GM21737 (cell line): Measurements from ENCODE around the gene NUDT2.
"Not testable (repeated sequence)": the region's sequence is repeated elsewhere in the genome, so short reads cannot be mapped to it uniquely, and the experiment has no call there.

Experiments
- ATAC-seq: cut with Tn5 transposase; IDR thresholded peaks from one replicate; pipeline ENCODE4 v1.9.1; 2021; ENCODE audit warnings: mild to moderate bottlenecking, moderate library complexity; ENCODE audit not compliant: unreplicated experiment

NUDT2 gene

DNA sequence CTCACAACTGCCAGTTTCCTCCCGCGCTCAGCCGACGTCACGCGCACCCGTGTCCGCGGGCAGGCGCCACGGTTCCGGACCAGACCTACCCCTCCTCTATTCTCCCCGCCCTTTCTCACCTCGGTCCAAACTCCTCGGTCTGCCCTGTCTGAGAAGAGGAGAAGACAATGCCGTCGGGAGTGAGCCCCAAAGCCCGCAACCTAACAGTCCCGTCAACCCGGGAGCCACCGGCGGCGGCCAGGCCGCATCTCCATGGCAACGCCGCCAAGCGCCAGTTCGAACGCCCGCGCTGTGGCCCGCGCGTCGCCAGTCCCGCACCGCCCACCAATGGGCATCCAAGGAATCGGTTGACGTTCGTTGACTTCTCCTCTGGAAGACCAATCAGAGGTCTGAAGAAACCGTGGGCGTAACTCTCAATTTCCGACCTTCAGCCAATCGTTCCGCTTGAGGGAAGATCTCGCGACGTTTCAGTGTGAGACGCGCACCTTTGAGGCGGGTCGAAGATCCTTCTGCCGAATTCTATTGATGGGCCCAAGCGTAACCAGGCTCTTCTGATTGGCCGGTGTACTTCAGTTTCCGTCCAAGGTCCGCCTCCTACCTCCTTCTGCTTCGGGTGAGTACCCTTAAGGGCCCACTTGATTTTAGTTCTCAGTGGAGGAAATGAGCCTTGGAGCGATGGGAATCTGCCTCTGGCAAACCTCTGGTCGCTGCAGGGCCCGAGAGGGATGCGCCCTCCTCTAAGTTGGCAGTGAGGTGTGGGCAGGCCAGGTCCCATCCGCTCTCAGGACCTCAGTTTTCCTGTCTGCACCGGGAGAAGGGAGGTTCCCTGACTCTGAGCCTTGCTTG is at the start of gene NUDT2, which contains the start of gene KIF24:
Gene NUDT2 (plus strand): TSS at position 583 of the 846 bp plus-strand sequence. CDS start 9,471 bp downstream, outside the sequence.
Gene KIF24 (minus strand): TSS at position 282 of the 846 bp plus-strand sequence. CDS start 17,922 bp downstream, outside the sequence.
- peak; percentile 92 for ATAC-seq

DNA sequence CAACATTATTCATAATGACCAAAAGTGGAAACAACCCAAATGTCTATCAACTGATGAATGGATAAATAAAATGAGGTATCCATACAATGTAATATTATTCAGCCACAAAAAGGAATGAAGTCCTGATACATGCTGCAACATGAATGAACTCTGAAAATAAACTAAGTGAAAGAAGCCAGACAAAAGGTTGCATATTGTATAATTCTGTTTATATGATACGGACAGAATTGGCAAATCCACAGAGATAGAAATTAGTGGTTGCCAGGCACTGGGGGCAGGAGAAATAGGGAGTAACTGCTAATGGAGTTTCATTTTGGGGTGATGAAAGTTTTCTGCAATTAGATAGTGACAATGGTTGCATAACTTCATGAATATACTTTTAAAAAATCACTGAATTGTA is 47.3 kb upstream of the NUDT2 start:
- ATAC-seq = no peak

DNA sequence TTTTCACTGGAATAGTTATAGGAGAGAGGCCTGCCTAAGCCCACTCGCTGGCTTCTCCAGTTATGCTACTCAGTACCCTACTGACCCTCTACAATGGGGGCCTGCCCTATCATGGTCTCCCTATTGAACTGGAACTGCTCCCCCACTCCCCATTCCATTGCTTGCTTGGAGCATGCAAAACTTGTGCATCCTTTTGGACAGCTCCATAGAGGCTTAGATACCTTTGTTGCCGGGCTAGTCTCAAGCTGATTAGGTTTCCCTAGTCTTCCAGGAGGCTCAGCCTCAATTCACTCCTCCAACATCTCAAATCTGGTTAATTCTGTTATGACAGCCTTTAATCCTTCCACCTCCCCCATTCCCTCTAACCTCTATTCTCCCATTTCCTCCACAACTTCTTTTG is 40.2 kb upstream of the NUDT2 start:
- ATAC-seq = no peak

DNA sequence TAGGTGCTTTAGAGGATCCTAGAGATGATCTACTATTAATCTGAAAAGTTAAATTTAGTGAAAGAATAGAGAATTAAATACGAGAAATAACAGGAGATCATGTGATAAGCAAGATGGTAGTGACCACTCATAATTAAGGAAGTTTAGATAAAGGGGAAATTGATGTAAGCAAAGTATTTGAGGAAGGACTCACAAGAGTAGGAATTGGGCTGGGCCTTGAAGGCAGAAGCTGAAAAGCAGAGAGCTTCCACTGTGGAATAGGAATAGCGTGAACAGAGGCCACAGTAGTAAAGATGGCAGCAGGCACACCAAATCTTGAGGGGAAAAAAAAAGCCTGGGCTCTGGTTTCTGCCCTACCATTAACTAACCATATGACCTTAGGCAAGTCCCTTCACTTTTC is 38.3 kb upstream of the NUDT2 start:
- ATAC-seq = no peak

DNA sequence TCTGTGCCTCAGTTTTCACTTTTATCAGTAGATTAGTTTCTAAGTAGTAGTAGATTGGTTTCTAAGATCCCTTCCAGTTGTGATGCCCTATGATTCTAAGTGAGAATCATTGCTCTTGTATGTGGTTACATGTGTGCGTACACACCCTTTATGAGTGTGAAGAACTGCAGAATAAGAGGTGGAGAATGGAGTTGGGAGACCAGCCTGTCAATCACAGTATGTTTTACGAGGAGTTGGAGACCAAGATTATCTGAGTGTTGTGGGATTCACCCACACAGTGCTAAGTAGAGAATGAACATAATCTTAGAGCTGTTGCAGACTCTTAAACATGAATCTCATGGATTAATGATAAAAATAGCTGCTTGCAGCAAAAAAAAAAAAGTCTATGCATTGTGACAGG is 37.9 kb upstream of the NUDT2 start:
- ATAC-seq = no peak

DNA sequence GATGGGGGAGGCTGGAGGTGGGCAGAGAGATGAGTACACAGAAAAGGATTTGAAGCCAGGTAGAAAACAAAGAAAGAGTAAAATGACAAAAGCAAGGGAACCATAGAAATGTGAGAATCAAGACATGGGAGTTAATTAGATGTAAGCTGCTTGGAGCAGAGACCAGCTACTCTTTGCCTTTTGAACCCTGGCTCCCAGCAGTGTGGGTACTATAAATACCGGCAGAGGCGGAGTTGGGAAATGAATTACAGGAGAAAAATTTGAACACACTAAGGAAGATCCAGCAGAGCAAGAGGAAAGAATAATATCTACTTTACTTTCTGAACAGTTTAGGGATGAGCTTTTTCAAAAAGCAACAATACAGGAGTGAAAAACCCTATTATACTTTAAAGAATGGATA is 36.8 kb upstream of the NUDT2 start:
- no peak for ATAC-seq

DNA sequence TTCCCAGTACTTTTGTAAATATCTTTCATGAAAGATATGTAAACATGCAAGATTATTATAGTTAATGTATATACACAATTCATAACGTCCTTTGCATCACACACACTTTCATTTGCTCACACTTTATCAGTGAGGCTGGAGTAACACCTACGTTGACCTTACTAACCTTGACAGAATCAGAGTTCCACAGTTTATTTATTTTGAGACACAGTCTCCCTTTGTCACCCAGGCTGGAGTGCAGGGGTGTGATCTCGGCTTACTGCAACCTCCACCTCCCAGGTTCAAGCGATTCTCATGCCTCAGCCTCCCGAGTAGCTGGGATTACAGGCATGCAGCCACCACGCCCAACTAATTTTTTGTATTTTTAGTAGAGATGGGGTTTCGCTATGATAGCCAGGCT is 28.3 kb upstream of the NUDT2 start:
- not testable (repeated sequence) for ATAC-seq

DNA sequence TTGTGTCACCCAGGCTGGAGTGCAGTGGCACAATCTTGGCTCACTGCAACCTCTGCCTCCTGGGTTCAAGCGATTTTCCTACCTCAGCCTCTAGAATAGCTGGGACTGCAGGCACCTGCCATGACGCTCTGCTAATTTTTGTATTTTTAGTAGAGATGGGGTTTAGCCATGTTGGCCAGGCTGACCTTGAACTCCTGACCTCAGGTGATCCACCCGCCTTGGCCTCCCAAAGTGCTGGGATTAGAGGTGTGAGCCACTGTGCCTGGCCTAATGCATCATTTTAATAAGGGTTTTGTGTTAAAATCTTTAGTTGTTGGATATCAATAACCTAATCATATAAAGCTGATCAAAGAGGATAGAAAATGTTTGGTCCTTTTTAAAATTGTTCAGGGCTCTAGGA is 21.1 kb upstream of the NUDT2 start:
- ATAC-seq = not testable (repeated sequence)

DNA sequence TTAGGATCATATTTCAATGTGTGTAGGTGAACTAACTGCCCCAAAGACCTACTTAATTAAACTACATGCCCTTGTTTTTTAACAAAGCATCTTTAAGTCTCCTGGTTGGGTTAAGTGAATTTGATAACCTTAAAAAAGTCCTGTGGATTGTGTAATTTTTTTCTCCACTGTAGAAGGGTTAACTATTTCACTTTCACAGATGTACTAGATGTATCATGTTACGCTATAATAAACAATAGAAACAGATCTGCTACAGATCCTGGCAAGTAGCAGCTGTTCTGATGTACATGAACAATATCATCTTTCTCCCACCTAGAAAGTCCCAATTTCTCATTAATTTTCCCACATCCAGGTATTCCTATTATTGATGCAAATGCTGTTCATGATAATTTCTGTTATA is 19.2 kb upstream of the NUDT2 start:
- no peak for ATAC-seq

DNA sequence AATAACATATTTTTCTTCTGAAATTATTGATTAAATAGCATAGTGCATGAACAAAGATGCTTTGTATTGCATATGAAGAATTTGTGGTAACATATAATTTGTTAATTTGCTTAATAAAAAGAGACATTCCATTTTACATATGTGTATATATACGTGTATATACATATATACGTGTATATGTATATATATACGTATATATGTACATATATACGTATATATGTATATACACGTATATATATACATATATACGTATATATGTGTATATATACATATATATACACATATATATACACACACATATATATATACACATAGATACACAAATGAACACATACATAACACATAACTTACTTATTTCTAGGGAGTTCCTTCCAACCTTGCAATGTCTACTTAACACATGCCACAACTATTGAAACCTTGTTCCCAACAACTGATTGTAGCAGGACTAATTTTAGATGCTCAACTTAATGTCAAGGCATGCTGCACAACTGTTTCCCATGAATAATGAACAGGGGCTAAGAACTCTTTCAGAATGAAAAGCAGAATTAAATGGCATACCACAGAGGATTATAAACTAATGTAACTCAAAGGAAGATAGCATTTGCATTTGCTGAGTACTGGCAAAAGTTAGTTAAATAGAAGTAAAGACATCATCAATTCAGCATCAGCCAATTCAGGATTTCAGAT is 17.7 kb upstream of the NUDT2 start:
- no peak for ATAC-seq

DNA sequence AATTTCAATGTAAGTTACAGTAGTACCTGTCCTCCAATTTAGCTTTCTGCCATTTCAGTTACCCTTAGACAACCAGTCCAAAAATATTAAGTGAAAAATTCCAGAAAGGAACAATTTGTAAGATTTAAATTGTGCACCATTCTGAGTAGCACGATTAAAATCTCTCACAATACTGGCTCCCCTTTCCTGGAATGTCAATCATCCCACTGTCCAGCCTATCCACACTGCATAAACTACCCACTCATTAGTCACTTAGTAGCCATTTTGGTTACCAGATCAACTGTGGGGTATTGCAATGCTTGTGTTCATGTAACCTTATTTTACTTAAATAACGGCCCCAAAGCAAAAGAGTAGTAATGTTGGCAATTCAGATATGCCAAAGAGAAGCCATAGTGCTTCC is 11.9 kb upstream of the NUDT2 start:
- no peak for ATAC-seq

DNA sequence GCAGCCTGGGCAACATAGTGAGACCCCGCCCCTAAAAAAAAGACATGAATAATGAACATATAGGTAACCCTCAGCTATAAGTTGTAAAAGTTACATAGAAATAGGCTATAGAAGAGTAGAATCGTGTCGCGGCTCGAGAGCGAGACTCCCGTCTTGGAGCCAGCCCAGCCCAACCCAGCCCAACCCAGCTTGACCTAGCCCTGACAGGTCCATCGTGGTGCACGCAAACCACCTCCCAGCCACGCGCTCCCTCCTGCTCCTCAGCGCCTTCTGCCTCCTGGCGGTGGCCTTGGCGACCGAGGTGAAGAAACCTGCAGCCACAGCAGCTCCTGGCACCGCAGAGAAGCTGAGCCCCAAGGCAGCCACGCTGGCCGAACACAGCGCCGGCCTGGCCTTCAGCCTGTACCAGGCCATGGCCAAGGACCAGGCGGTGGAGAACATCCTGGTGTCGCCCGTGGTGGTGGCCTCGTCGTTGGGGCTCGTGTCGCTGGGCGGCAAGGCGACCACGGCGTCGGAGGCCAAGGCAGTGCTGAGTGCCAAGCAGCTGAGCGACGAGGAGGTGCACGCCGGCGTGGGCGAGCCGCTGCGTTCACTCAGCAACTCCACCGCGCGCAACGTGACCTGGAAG is 11.1 kb upstream of the NUDT2 start:
- no peak for ATAC-seq

DNA sequence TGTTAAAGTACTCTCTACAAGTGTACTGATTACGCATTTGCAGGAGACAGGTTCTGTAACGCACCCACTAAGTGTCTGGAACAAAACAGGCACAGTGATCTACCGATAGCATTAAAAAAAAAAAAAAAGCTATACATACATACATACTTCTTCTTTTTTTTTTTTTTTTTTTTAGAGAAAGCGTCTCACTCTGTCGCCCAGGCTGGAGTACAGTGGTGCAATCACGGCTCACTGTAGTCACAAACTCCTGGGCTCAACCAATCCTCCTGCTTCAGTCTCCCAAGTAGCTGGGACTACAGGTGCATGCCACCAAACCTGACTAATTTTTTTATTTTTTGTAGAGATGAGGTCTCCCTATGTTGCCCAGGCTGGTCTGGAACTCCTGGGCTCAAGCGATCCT is 7.9 kb upstream of the NUDT2 start:
- ATAC-seq = no peak

DNA sequence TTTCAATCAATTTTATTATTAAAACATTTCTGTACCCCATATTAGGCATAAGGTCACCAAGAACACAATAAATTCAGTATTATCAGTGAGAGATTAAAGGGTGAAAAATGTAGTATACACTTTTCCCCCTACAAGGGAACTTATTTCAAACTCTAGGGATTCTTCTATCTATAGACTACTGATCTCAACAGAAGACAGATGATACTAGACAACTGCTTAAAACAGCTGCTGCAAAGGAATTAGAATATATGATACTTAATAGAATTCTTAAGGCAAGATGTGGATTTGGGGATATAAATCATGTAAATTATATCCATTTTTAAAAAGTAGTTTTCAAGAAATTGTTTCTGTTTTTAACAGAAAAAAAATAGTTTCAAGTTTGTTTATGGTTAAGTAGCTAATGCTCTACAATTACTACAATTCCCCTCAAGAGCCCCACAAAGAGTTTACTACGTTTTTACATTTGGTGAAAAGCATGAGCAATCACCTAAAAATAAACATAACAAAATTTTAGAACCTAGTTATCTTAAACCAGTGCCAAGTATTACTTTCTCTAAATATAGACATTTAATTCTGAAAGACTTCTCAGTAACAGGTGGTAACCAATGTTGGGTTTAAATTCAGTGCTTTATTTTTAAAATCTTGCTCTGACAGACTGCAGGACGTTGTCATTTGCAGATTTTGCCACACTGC is 6.3 kb upstream of the NUDT2 start:
- ATAC-seq = no peak

DNA sequence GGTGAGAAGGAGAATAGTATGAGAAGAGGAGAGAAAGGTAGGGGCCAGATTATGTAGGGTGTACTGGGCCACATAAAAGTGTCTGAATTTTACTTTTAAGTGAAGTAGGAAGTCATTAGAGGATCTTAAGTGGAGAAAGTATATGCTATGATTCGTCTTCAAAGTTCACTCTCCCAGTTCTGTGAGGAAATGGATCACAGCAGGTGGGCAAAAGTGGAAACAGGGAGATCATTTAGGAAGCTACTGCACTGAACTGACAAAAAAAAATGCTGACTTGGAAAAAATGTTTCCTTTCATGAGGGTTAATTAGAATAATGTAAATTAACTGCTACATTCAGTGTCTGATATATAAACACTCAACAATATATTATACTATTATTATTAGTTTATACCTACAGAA is 2.7 kb upstream of the NUDT2 start:
- ATAC-seq = no peak

DNA sequence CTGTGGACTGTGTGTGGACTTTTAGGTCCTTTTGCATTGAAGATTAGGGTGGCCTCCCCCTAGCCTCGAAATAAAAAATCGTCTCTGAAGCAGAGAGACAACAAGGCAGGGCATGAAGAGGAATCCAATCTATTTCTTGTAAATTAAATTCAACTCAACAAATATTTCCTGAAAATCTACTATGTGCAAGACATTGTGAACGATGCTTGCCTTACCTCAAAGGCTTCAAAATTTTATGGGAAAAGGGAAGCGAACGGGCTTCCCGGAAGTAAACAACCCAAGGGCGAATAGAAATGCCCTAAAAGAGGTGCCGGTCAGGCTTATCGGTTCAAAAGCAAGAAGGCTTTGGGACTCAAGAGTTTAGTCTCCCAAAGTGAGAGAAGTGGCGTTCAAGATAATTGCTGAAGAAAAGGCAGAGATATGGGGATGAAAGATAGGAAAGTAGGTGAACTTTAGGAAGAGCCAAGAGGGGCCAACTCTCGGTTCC is 826 bp upstream of the NUDT2 start:
- peak; percentile 1 for ATAC-seq

DNA sequence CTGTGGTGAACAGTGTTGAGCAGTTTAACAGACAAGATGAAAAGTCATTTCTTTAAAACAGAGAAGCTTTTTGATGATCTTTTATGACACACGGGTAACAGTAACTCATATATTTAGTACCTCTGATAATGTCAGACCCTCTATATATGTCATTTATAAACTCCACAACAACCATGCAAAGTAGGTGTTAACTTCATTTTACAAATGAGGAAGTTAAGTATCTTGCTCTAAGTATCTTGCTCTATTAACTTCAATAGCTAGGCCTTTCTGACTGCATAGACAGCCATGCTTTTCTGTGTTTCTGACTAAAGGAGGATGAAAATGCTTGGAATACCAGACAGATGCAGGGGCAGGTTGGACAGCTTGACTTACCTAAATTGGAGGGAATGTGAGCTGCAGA is 1.8 kb downstream of the NUDT2 start:
- ATAC-seq = no peak

DNA sequence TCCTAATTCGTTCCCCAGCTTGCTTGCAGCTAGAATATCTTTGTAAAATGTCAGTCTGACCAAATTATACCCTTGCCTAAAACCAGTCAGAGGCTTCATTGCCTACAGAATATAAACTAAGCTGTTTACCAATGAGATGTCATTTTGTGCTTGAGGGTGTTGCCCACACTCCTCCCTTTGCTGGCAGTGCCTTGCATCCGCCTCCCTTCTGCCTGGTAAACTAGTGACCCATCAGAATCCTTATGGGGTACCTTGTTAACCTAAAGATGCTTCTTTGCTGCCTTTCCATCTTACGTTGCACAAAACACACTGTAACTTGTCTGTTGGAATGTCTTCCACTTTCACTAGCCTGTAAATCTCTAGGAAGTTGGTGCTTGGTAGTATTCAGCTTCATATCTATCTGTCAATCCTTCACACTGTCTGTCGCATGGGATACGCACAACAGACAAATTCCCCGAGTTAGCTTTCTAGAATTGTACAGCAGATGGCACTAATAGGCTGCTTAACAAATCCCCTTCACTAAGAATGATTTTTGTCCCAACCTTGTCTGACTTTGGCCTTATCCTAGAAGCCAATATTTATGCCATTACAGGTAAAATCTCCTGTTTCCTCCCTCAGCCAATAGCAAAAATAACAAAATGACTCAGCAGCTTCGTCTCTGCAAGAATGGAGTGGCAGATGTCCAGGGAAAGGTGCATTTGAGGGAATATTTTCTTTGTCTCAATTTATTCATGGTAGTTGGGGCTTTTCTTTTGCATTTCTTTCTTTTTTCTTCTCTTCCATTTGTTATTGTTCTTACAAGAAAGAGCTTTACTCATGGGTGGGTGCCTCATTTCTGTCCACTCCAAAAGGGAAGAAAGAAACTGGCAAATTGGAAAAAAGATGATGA is 3.0 kb downstream of the NUDT2 start:
- ATAC-seq = no peak

DNA sequence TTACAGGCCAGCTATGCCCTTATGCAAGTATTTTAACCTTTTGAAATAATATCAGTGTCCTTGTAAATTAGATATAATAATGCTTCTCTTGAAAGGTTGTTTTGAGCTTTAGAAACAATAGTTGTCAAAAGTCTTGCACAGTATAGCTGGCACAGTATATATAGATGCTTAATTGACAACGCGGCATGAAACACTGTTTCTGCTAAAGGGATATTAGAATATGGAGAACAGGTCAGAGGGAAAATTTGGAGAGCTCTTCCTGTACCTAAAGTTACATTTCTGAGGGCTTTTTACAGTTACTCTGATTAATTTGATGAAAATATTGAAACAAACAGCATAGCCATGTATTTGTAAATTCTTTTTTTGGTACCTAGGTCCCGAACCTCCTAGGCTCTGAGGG is 4.5 kb downstream of the NUDT2 start:
- ATAC-seq = no peak

DNA sequence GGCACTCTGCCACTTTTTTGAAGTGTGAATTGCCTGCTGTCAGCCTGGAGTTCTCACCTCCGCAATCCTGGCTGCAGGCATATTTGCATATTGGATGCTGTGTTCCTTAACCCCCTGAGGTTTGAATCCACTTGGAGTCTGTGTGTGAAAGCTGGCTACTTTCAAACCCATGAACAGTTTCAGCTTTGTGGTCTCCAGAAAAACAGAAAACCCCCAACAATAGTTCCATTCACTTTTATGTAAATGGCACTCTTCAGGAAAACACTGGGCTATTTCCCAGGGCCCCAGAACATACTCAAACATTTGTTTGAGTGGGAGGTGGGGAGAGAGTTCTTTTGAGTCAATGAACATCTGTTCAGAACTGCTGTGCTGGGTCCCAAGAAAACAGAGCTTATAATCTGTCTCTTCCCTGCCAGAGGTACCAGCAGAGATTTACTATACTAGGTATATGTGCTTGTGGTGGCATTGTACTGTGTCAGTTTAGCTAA is 5.0 kb downstream of the NUDT2 start:
- no peak for ATAC-seq
